Left lung (tissue), 10 donors: ENCODE data around the gene PSENEN. TPM values are rescaled to one million over a fixed set of nuclear protein-coding genes. Genes with fewer than 3 reads are reported as not detected.

Experiments used
- ATAC-seq: fragments of 200-7000 bp; cut with Tn5 transposase; one replicate; pipeline ENCODE4 v1.9.1; 2020; ENCODE audit warnings: moderate library complexity
- DNase-seq, 4 donors: peaks; one replicate each; pipeline ENCODE4 v3.0.0-alpha.2; 2013 to 2020
- H3K27ac ChIP-seq, 2 donors: fragments of 200-600 bp; sonication (generic) in 1 of 2; one replicate each; pipeline versions ENCODE4 v1.5.0 to v1.8.0; 2020 to 2021
- H3K27me3 ChIP-seq, 2 donors: fragments of 200-600 bp; sonication (generic) in 1 of 2; one replicate each; pipeline versions ENCODE4 v1.5.0 to v1.8.0; 2020 to 2021
- H3K36me3 ChIP-seq, 2 donors: fragments of 200-600 bp; sonication (generic) in 1 of 2; one replicate each; pipeline versions ENCODE4 v1.5.0 to v1.8.0; 2020 to 2021
- H3K4me1 ChIP-seq, 2 donors: fragments of 200-600 bp; one replicate each; pipeline ENCODE4 v1.8.0; 2021
- H3K4me3 ChIP-seq, 2 donors: fragments of 200-600 bp; sonication (generic) in 1 of 2; one replicate each; pipeline versions ENCODE4 v1.5.0 to v1.8.0; 2020 to 2021; ENCODE audit warnings: mild to moderate bottlenecking in 1 of 2
- H3K9me3 ChIP-seq, 2 donors: fragments of 200-600 bp; sonication (generic) in 1 of 2; one replicate each; pipeline versions ENCODE4 v1.5.0 to v1.8.0; 2020 to 2021
- intact Hi-C, 2 donors: fragments of 100-400 bp; cut with DNase I; formaldehyde crosslinking; loops; one replicate each; pipeline versions ENCODE4 v1.11.2 to v1.14.2; 2022
- polyA plus RNA-seq, 6 donors: library from polyadenylated mRNA; unstranded; fragments of 120-200 nt; gene quantifications; one replicate each; pipeline ENCODE4 v1.2.1, GENCODE V29; 2013; ENCODE audit not compliant: insufficient read length in 6 of 6
- total RNA-seq, 2 donors: library from RNA; stranded (reverse); fragmentation: NEBNext Ultra II Directional; extraction: Animal tissue kit (Norgen Biotek cat#: 25700); gene quantifications; one replicate each; pipeline ENCODE4 v1.2.1, GENCODE V29; 2021
- TF ChIP-seq, protein P1 (sequence below), 2 donors: fragments of 200-600 bp; sonication (generic) in 1 of 2; IDR thresholded peaks; one replicate each; pipeline versions ENCODE4 v1.5.0 to v1.8.0; 2021; ENCODE audit warnings: antibody characterized with exemption in 2 of 2
- donor health status: DM: no; HTN: yes; CAD: no.
- donor health status: DM: no; HTN: no; CAD: no.

PSENEN gene
- total and polyA plus RNA-seq, 8 donors, result 39.6 to 90.3 (median 50.6) TPM

DNA sequence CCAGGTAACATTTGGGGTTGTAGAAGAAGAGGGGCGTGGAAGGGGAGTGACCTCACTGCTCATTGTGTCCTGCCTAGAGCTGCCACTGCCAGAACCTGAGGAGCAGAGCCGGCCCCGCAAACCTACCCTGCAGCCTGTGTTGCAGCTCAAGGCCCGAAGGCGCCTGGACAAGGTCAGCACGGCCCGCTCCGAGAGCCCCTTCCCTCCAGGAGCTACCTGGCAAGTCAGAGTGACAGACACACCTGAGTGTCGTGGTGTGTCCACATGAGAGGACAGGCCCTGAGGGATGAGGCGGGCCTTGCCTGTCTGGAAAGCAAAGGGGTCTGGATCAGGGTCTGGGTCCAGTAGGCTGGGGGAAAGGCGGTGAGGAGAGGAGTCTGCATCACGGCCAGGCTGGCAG is 20.9 kb upstream of the PSENEN start:
- Histone ChIP-seq H3K36me3 (peaks cover 0 to 99% of the 10 kb centered on the region in 2 donors), H3K9me3 (no peaks in the 10 kb centered on the region), H3K4me1 (peaks cover 0 to 7% of the 10 kb centered on the region in 2 donors), H3K4me3 (no peak overlapping the region), H3K27ac (no peak overlapping the region), H3K27me3 (no peaks in the 10 kb centered on the region)
- peak in 1 of 4 donors; percentile 78 for DNase-seq
- ATAC-seq, result no peak
- intact Hi-C loops, result no loop called here
- TF ChIP-seq, protein P1, sequence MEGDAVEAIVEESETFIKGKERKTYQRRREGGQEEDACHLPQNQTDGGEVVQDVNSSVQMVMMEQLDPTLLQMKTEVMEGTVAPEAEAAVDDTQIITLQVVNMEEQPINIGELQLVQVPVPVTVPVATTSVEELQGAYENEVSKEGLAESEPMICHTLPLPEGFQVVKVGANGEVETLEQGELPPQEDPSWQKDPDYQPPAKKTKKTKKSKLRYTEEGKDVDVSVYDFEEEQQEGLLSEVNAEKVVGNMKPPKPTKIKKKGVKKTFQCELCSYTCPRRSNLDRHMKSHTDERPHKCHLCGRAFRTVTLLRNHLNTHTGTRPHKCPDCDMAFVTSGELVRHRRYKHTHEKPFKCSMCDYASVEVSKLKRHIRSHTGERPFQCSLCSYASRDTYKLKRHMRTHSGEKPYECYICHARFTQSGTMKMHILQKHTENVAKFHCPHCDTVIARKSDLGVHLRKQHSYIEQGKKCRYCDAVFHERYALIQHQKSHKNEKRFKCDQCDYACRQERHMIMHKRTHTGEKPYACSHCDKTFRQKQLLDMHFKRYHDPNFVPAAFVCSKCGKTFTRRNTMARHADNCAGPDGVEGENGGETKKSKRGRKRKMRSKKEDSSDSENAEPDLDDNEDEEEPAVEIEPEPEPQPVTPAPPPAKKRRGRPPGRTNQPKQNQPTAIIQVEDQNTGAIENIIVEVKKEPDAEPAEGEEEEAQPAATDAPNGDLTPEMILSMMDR (IDR thresholded peaks at IDR 0.05), result no peak

DNA sequence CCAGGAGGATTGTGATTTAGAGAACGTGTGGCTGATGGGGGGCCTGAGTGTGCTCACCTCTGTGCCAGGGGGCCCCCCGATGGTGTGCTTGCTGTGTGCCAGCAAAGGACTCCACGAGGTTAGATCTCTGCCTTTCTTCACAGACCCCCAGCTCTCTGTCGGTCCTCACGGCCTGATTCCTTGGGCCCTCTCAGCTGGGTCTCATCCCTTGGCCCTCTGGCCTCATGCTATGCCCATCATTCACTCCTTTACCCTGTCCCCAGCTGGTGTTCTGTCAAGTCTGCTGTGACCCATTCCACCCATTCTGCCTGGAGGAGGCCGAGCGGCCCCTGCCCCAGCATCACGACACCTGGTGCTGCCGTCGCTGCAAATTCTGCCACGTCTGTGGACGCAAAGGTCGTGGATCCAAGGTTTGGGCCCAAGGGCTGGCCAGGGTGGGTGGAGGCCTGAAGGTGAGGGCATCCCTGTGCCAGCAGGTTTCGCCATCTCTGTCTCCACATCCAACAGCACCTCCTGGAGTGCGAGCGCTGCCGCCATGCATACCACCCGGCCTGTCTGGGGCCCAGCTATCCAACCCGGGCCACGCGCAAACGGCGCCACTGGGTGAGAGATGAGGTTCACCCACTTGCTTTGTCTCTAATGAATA is 20.1 kb upstream of the PSENEN start:
- H3K4me3 ChIP-seq, result no peak overlapping the region
- ATAC-seq, result no peak
- TF ChIP-seq, protein P1 (IDR thresholded peaks at IDR 0.05), result no peak
- intact Hi-C loops, result no loop called here
- peak in 1 of 4 donors; percentile 78 for DNase-seq
- H3K4me1 ChIP-seq, result no peaks in the 10 kb centered on the region
- peaks cover 0 to 99% of the 10 kb centered on the region in 2 donors for H3K36me3 ChIP-seq
- no peaks in the 10 kb centered on the region for H3K27me3 ChIP-seq
- H3K27ac ChIP-seq, result no peak overlapping the region
- H3K9me3 ChIP-seq, result no peaks in the 10 kb centered on the region

DNA sequence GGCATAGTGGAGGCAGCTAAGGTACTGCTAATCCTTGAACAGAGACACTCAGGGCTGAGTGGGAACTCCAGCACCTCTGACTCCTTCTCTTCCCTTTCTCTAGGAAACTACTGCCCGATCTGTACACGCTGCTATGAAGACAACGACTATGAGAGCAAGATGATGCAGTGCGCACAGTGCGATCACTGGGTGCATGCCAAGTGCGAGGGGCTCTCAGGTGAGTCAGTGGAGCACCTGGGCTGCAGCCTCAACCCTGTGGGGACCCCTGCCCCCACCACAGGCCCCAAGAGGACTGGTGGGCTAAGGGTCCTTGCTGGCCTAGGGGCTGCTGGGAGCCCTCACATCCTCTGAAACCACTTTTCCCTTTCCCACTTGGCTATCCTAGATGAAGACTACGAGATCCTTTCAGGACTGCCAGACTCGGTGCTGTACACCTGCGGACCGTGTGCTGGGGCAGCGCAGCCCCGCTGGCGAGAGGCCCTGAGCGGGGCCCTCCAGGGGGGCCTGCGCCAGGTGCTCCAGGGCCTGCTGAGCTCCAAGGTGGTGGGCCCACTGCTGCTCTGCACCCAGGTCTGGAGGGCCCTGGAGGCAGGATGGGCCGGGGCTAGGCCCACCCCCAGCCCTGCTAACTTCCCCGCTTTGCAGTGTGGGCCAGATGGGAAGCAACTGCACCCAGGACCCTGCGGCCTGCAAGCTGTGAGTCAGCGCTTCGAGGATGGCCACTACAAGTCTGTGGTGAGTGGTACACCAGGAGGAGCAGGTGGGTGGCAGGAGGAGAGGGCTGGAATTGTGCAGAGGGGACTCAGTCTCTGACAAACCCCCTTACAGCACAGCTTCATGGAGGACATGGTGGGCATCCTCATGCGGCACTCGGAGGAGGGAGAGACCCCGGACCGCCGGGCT is 18.1 kb upstream of the PSENEN start:
- no peak for ATAC-seq

DNA sequence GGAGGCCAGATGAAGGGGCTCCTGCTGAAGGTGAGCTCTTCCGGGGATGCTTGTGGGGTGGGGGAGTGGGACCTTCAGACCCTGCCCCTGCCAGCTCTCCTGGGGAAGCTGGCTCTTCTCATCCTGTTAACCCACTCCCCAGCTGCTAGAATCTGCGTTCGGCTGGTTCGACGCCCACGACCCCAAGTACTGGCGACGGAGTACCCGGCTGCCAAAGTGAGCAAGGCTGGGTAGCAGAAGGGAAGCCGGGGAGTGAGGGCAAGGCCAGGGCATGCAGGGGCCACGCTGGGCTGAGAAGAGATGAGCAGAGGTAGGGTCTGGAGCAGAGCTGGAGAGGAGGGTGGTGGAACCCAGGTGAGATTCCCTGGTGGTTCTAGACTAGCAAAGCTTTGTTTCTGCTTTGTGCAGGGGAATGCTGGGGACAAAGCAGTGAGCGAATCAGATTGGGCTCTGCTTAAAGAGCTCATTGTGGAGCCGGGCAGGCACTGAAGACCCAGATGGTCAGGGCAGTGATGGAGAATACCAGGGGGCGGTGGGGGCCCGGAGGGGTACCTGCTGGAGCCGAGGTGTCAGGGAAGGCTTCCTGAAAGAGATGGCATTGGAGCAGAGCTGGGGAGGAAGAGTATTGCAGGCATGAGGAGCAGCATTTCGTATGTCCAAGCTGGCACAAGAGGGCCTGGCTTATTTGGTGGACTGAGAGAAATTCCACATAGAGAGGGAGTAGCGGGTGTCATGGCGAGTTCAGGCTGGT is 17.3 kb upstream of the PSENEN start:
- DNase-seq, result no peak
- TF ChIP-seq, protein P1 (IDR thresholded peaks at IDR 0.05), result no peak
- Histone ChIP-seq H3K36me3 (peaks cover 0 to 100% of the 10 kb centered on the region in 2 donors), H3K27me3 (no peaks in the 10 kb centered on the region), H3K4me1 (no peaks in the 10 kb centered on the region), H3K9me3 (no peaks in the 10 kb centered on the region), H3K27ac (no peak overlapping the region), H3K4me3 (no peak overlapping the region)
- no peak for ATAC-seq
- intact Hi-C loops, result no loop called here

More for the DNA sequence above, 18.1 kb upstream of the PSENEN start:
- Histone ChIP-seq H3K4me3 (no peak overlapping the region), H3K9me3 (no peaks in the 10 kb centered on the region), H3K4me1 (no peaks in the 10 kb centered on the region), H3K27me3 (no peaks in the 10 kb centered on the region), H3K27ac (no peak overlapping the region), H3K36me3 (peaks cover 0 to 100% of the 10 kb centered on the region in 2 donors)
- no peak for DNase-seq
- TF ChIP-seq, protein P1 (IDR thresholded peaks at IDR 0.05), result no peak
- intact Hi-C loops, result no loop called here
